Spleen (tissue), 11 donors: ENCODE measurements around the gene MRPL37. TPM values are rescaled to one million over a fixed set of nuclear protein-coding genes. Genes with fewer than 3 reads are reported as not detected.

Experiments
- DNase-seq: peaks from one replicate; pipeline ENCODE4 v3.0.0-alpha.2; 2020
- H3K27ac ChIP-seq, 8 donors: fragments of 200-600 bp; sonication (generic) in 7 of 8; 1 replicate in 4 of 8; 2 replicates in 4 of 8; pipeline versions ENCODE4 v1.5.0 to v1.8.0; 2016 to 2021; ENCODE audit warnings: inconsistent platforms in 4 of 8, mild to moderate bottlenecking in 4 of 8, moderate library complexity in 1 of 8
- H3K27me3 ChIP-seq, 7 donors: fragments of 200-600 bp; sonication (generic) in 6 of 7; replicated peaks in 1 of 7; 1 replicate in 4 of 7; 2 replicates in 3 of 7; pipeline versions ENCODE4 v1.5.0 to v1.8.0; 2016 to 2021; ENCODE audit warnings: inconsistent platforms in 3 of 7, mild to moderate bottlenecking in 1 of 7
- H3K36me3 ChIP-seq, 6 donors: fragments of 200-600 bp; sonication (generic) in 5 of 6; 1 replicate in 4 of 6; 2 replicates in 2 of 6; pipeline versions ENCODE4 v1.5.0 to v1.8.0; 2016 to 2021; ENCODE audit warnings: inconsistent platforms in 2 of 6
- H3K4me1 ChIP-seq, 6 donors: fragments of 200-600 bp; sonication (generic) in 5 of 6; 1 replicate in 3 of 6; 2 replicates in 3 of 6; pipeline versions ENCODE4 v1.5.0 to v1.8.0; 2016 to 2021; ENCODE audit warnings: inconsistent platforms in 3 of 6
- H3K4me3 ChIP-seq, 8 donors: fragments of 200-600 bp; sonication (generic) in 7 of 8; 1 replicate in 4 of 8; 2 replicates in 4 of 8; pipeline versions ENCODE4 v1.5.0 to v1.8.0; 2016 to 2021; ENCODE audit warnings: inconsistent platforms in 4 of 8, mild to moderate bottlenecking in 4 of 8, moderate library complexity in 2 of 8
- H3K9me3 ChIP-seq, 8 donors: fragments of 200-600 bp; sonication (generic) in 7 of 8; 1 replicate in 4 of 8; 2 replicates in 4 of 8; pipeline versions ENCODE4 v1.5.0 to v1.8.0; 2016 to 2021; ENCODE audit warnings: inconsistent platforms in 4 of 8
- POLR2A ChIP-seq, 3 donors: fragments of 450-650 bp; IDR thresholded peaks; one replicate each; pipeline ENCODE4 v1.5.1; 2017; ENCODE audit warnings: antibody characterized with exemption in 3 of 3, mild to moderate bottlenecking in 1 of 3
- POLR2AphosphoS5 ChIP-seq, 3 donors: sonication (generic); formaldehyde crosslinking; IDR thresholded peaks; one replicate each; pipeline ENCODE4 v1.5.1; 2017; ENCODE audit warnings: antibody characterized with exemption in 3 of 3
- WGBS, 5 donors: extraction: QIAGEN DNeasy Blood & Tissue Kit in 3 of 5; methylation state at CpG; one replicate each; pipeline versions ENCODE4 v1.1.5 to v1.1.7; 2013 to 2018; 5-methylcytosine and 5-hydroxymethylcytosine counted together
- intact Hi-C: fragments of 100-400 bp; cut with DNase I; formaldehyde crosslinking; loops from one replicate; pipeline ENCODE4 v1.15.0; 2023; ENCODE audit warnings: low total_unique reads
- polyA plus RNA-seq, 3 donors: library from polyadenylated mRNA; stranded (reverse); fragments of 200-250 nt; gene quantifications; one replicate each; pipeline ENCODE4 v1.2.1, GENCODE V29; 2013
- total RNA-seq, 7 donors: library from RNA; depleted of rRNA in 3 of 7; stranded (reverse); fragments of >200 nt in 3 of 7; fragmentation: NEBNext Ultra II Directional in 4 of 7; extraction: Animal tissue kit (Norgen Biotek cat#: 25700) in 4 of 7; gene quantifications; one replicate each; pipeline versions ENCODE4 v1.1.0 to v1.2.1, GENCODE V29; 2016 to 2021
- TF ChIP-seq, protein P1 (sequence below), 11 experiments: fragments of 200-600 bp in 7 of 11; fragments of 450-650 bp in 4 of 11; sonication (generic) in 4 of 11; IDR thresholded peaks in 8 of 11; conservative IDR thresholded peaks in 3 of 11; 1 replicate in 7 of 11; 2 replicates in 4 of 11; pipeline versions ENCODE4 v1.4.0 to v1.8.0; 2016 to 2021; ENCODE audit warnings: antibody characterized with exemption in 11 of 11, inconsistent platforms in 4 of 11, mild to moderate bottlenecking in 1 of 11
- donor health status: healthy with polysubstance abuse.
- donor health status: DM: no; HTN: no; CAD: no; lungs with moderate emphysema.
- donor health status: DM: no; HTN: no; CAD: no.
- donor health status: Bipolar disorder and iron deficiency.
- donor health status: healthy.
- donor health status: DM: no; HTN: no; CAD: no.
- donor health status: DM: yes; HTN: yes; CAD: no.

Gene MRPL37
- total and polyA plus RNA-seq, 10 donors, result 20.4 to 55.9 (median 43.3) TPM

DNA sequence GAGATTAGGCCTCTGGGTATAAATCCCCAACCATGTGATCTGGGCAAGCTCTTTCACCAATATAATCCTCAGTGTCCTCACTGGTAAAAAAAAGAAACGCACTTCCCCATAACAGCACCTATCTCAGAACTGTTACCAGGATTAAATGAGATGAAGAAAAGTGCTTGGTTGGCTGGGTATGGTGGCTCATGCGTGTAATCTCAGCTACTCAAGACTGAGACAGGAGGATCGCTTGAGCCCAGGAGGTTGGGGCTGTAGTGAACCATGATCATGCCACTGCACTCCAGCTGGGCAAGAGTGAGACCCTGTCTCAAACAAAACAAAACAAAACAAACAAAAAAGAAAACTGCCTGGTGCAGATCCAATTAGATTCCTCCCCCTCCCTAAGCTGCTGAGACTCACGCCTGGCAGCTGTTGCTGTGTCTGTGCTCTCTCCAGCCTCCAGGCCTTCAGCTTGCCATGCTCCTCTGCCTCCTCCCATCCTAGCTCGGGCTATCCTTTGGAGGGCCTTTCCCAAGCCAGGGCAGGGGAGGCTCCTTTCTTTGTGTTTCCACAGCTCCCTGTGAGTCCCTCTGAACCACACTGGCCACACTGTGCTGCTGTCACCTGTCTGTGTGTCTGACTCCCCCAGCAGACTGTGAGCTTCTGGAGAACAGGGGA lies 19.1 kb upstream of the MRPL37 start:
- no peaks in the 10 kb centered on the region for H3K4me1 ChIP-seq
- WGBS, 5 donors, result 92 to 97% (median 95%) methylated on average over 5 of the region's 5 CpGs
- TF ChIP-seq, protein P1, sequence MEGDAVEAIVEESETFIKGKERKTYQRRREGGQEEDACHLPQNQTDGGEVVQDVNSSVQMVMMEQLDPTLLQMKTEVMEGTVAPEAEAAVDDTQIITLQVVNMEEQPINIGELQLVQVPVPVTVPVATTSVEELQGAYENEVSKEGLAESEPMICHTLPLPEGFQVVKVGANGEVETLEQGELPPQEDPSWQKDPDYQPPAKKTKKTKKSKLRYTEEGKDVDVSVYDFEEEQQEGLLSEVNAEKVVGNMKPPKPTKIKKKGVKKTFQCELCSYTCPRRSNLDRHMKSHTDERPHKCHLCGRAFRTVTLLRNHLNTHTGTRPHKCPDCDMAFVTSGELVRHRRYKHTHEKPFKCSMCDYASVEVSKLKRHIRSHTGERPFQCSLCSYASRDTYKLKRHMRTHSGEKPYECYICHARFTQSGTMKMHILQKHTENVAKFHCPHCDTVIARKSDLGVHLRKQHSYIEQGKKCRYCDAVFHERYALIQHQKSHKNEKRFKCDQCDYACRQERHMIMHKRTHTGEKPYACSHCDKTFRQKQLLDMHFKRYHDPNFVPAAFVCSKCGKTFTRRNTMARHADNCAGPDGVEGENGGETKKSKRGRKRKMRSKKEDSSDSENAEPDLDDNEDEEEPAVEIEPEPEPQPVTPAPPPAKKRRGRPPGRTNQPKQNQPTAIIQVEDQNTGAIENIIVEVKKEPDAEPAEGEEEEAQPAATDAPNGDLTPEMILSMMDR (IDR thresholded peaks at IDR 0.05 in 8 of 11, conservative IDR thresholded peaks at IDR 0.05 in 3 of 11), result no peak
- TF ChIP-seq POLR2AphosphoS5 (IDR thresholded peaks at IDR 0.05), result no peak
- no peak for TF ChIP-seq POLR2A (IDR thresholded peaks at IDR 0.05)
- no peaks in the 10 kb centered on the region for H3K9me3 ChIP-seq
- no peak overlapping the region for H3K4me3 ChIP-seq
- DNase-seq, result peak; percentile 31
- intact Hi-C loops, result no loop called here
- peaks cover 0 to 83% (median 12%) of the 10 kb centered on the region in 6 donors for H3K36me3 ChIP-seq
- H3K27me3 ChIP-seq, result no peaks in the 10 kb centered on the region
- no peak overlapping the region for H3K27ac ChIP-seq

DNA sequence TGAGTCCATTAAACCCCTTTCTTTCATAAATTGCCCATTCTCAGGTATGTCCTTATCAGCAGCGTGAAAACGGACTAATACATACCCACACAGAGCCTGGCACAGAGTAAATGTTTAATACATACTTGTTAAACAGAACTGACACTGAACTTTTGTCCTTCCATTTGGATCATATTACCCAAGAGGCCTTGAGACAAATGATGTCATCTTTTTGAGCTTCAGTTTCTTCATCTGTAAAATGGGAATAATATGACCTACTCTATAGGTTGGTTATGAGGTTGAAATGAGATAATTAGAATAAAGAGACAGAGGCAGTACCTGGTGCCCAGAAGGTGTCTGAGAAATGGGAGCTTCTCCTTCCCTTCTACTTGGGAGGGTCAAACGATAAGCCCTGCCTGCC lies 13.9 kb upstream of the MRPL37 start:
- peaks cover 0 to 84% (median 33%) of the 10 kb centered on the region in 6 donors for H3K36me3 ChIP-seq
- no peak overlapping the region for H3K27ac ChIP-seq
- no peaks in the 10 kb centered on the region for H3K27me3 ChIP-seq
- H3K9me3 ChIP-seq, result no peaks in the 10 kb centered on the region
- no peaks in the 10 kb centered on the region for H3K4me1 ChIP-seq
- H3K4me3 ChIP-seq, result no peak overlapping the region
- TF ChIP-seq, protein P1 (IDR thresholded peaks at IDR 0.05 in 8 of 11, conservative IDR thresholded peaks at IDR 0.05 in 3 of 11), result no peak
- TF ChIP-seq POLR2A (IDR thresholded peaks at IDR 0.05) (no peak), POLR2AphosphoS5 (IDR thresholded peaks at IDR 0.05) (no peak)
- 91 to 97% (median 95%) methylated on average over 3 of the region's 3 CpGs for WGBS, 5 donors
- no peak for DNase-seq
- intact Hi-C loops, result no loop called here

DNA sequence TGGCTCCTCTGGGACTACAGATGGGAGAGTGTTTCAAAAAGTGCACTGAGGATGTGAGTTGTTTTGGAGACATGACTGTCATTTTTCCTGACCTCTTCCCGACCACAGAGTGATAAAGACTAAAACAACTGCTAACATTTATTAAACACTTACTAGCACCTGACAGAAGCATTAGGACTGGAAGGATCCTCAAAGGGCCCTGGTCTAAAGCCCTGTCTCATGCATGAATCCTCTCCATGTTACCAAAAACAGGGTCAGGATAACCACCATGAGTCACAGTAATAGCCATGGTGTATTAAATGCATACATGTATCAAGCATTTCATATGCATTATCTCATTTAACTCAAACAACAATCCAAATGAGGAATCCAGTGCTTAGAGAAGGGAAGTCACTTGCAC lies 11.7 kb upstream of the MRPL37 start:
- no peaks in the 10 kb centered on the region for H3K9me3 ChIP-seq
- no peaks in the 10 kb centered on the region for H3K27me3 ChIP-seq
- intact Hi-C loops, result no loop called here
- peaks cover 0 to 96% (median 44%) of the 10 kb centered on the region in 6 donors for H3K36me3 ChIP-seq
- TF ChIP-seq POLR2AphosphoS5 (IDR thresholded peaks at IDR 0.05), result no peak
- TF ChIP-seq, protein P1 (IDR thresholded peaks at IDR 0.05 in 8 of 11, conservative IDR thresholded peaks at IDR 0.05 in 3 of 11), result no peak
- H3K4me3 ChIP-seq, result no peak overlapping the region
- DNase-seq, result no peak
- no peak overlapping the region for H3K27ac ChIP-seq
- 86 to 100% (median 88%) methylated on average over 1 of the region's 1 CpG for WGBS, 5 donors
- H3K4me1 ChIP-seq, result no peaks in the 10 kb centered on the region

DNA sequence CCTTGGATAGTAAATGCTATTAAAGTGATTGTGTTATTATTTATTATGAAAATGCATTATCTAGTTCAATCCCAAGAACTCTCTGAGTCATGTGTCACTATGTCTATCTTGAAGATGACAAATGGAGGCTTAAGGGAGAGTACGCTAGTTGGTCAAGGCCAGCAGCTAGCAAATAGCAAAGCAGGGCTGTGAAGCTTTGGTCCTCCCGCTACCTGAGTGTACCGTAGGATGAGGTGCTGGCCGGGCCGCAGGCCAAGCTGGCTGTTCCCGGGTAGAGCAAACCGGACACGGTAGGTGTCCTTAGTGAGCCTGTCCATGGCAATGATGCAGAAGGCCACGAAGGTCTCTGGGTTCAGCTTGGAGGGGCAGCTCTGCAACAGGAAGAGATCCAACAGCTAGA lies 9.4 kb upstream of the MRPL37 start:
- intact Hi-C loops, result no loop called here
- WGBS, 5 donors, result 89 to 95% (median 91%) methylated on average over 9 of the region's 9 CpGs
- Histone ChIP-seq H3K4me3 (no peak overlapping the region), H3K9me3 (no peaks in the 10 kb centered on the region), H3K27ac (no peak overlapping the region), H3K4me1 (no peaks in the 10 kb centered on the region), H3K27me3 (no peaks in the 10 kb centered on the region), H3K36me3 (peaks cover 0 to 100% (median 61%) of the 10 kb centered on the region in 6 donors)
- DNase-seq, result no peak
- TF ChIP-seq, protein P1 (IDR thresholded peaks at IDR 0.05 in 8 of 11, conservative IDR thresholded peaks at IDR 0.05 in 3 of 11), result no peak
- TF ChIP-seq POLR2AphosphoS5 (IDR thresholded peaks at IDR 0.05) (no peak), POLR2A (IDR thresholded peaks at IDR 0.05) (no peak)
